ENCODE results near the gene RNLS.

Gene RNLS

GRCh38 chr10:88530629-88531391, 52.3 kb downstream of the RNLS start:
- TF ChIP-seq ZNF785 (tag by site-specific recombination; IDR thresholded peaks at IDR 0.05) (no peak), SP3 (tag by site-specific recombination; IDR thresholded peaks at IDR 0.05) (no peak), ZNF2 (tag by site-specific recombination; IDR thresholded peaks at IDR 0.05) (no peak), ZNF248 (tag by site-specific recombination; IDR thresholded peaks at IDR 0.05) (no peak), ZXDB (tag by site-specific recombination; IDR thresholded peaks at IDR 0.05) (no peak), CTCF (tag by site-specific recombination; IDR thresholded peaks at IDR 0.05) (peak; percentile 19; the same call in 1 of the 2 replicates), ZNF76 (tag by site-specific recombination; IDR thresholded peaks at IDR 0.05; ENCODE audit: borderline replicate concordance, low read depth) (no peak), ZFP3 (tag by site-specific recombination; IDR thresholded peaks at IDR 0.05; ENCODE audit: low read depth) (no peak), ZNF350 (tag by site-specific recombination; IDR thresholded peaks at IDR 0.05) (no peak)
- Histone ChIP-seq H3K9me3 (ENCODE audit: control insufficient read depth, insufficient read depth, low read depth, low read length) (no peaks in the 10 kb centered on the region), H3K27ac (ENCODE audit: extremely low read depth, low read depth, low read length) (no peak overlapping the region), H3K4me1 (ENCODE audit: control insufficient read depth, insufficient read depth, low read length) (peaks cover 9% of the 10 kb centered on the region), H3K36me3 (ENCODE audit: control insufficient read depth in 2 of 2, insufficient read depth in 1 of 2, low read length in 2 of 2) (no peaks in the 10 kb centered on the region), H3K4me3 (ENCODE audit: low read depth, low read length) (no peak overlapping the region)
- CTCF ChIA-PET, result interaction anchor here (0.7 to 1.0 kb wide), 2 partner anchors 141 to 205 kb away, joined by 3 read pairs; no protein-coding TSS in a partner anchor
- POLR2A ChIA-PET, result no interaction called here

GRCh38 chr10:88530093-88530492, 53.0 kb downstream of the RNLS start:
- CTCF ChIA-PET, result interaction anchor here (1.0 kb wide), 1 partner anchor 141 kb away, joined by 3 read pairs; no protein-coding TSS in a partner anchor
- TF ChIP-seq ZNF416 (tag by site-specific recombination; IDR thresholded peaks at IDR 0.05), result no peak
- no peak for TF ChIP-seq KLF9 (tag by site-specific recombination; IDR thresholded peaks at IDR 0.05; ENCODE audit: low read depth)
- H3K27ac ChIP-seq (ENCODE audit: extremely low read depth, low read depth, low read length), result no peak overlapping the region
- peaks cover 12% of the 10 kb centered on the region for H3K4me1 ChIP-seq (ENCODE audit: control insufficient read depth, insufficient read depth, low read length)
- no peaks in the 10 kb centered on the region for H3K9me3 ChIP-seq (ENCODE audit: control insufficient read depth, insufficient read depth, low read depth, low read length)
- POLR2A ChIA-PET, result no interaction called here
- no peaks in the 10 kb centered on the region for H3K36me3 ChIP-seq (ENCODE audit: control insufficient read depth in 2 of 2, insufficient read depth in 1 of 2, low read length in 2 of 2)
- no peak overlapping the region for H3K4me3 ChIP-seq (ENCODE audit: low read depth, low read length)

GRCh38 chr10:88528806-88529570, 54.1 kb downstream of the RNLS start:
- H3K9me3 ChIP-seq (ENCODE audit: control insufficient read depth, insufficient read depth, low read depth, low read length), result no peaks in the 10 kb centered on the region
- no peak overlapping the region for H3K27ac ChIP-seq (ENCODE audit: extremely low read depth, low read depth, low read length)
- POLR2A ChIA-PET, result no interaction called here
- no peaks in the 10 kb centered on the region for H3K36me3 ChIP-seq (ENCODE audit: control insufficient read depth in 2 of 2, insufficient read depth in 1 of 2, low read length in 2 of 2)
- CTCF ChIA-PET, result no interaction called here
- TF ChIP-seq ZNF10 (tag by site-specific recombination; IDR thresholded peaks at IDR 0.05), result no peak
- no peak for TF ChIP-seq BCL11A (tag by site-specific recombination; IDR thresholded peaks at IDR 0.05; ENCODE audit: low read depth)
- H3K4me1 ChIP-seq (ENCODE audit: control insufficient read depth, insufficient read depth, low read length), result peaks cover 14% of the 10 kb centered on the region
- no peak overlapping the region for H3K4me3 ChIP-seq (ENCODE audit: low read depth, low read length)

- no peaks in the 10 kb centered on the region for H3K36me3 ChIP-seq (ENCODE audit: control insufficient read depth in 2 of 2, insufficient read depth in 1 of 2, low read length in 2 of 2)
- ChIA-PET POLR2A (no interaction called here), CTCF (no interaction called here)
- H3K9me3 ChIP-seq (ENCODE audit: control insufficient read depth, insufficient read depth, low read depth, low read length), result no peaks in the 10 kb centered on the region
- TF ChIP-seq ZNF561 (tag by site-specific recombination; IDR thresholded peaks at IDR 0.05; ENCODE audit: borderline replicate concordance), result no peak
- TF ChIP-seq PATZ1 (tag by site-specific recombination; IDR thresholded peaks at IDR 0.05), result no peak
- TF ChIP-seq ZNF776 (tag by site-specific recombination; IDR thresholded peaks at IDR 0.05; ENCODE audit: borderline replicate concordance), result no peak
- TF ChIP-seq PBX3 (CRISPR knock-in tag; IDR thresholded peaks at IDR 0.05), result no peak
- TF ChIP-seq WT1 (tag by site-specific recombination; IDR thresholded peaks at IDR 0.05), result no peak
- no peak for TF ChIP-seq GLIS2 (tag by site-specific recombination; IDR thresholded peaks at IDR 0.05)
- TF ChIP-seq KLF17 (tag by site-specific recombination; IDR thresholded peaks at IDR 0.05), result no peak
- no peak overlapping the region for H3K4me3 ChIP-seq (ENCODE audit: low read depth, low read length)
- peaks cover 16% of the 10 kb centered on the region for H3K4me1 ChIP-seq (ENCODE audit: control insufficient read depth, insufficient read depth, low read length)
- no peak overlapping the region for H3K27ac ChIP-seq (ENCODE audit: extremely low read depth, low read depth, low read length)
These were observed 54.9 kb downstream of the RNLS start for GRCh38 chr10:88528201-88528600.
